ENCODE data around the gene ARG1.
"Not testable (repeated sequence)": the region's sequence is repeated elsewhere in the genome, so short reads cannot be mapped to it uniquely, and the experiment has no call there.

The ARG1 gene

GRCh38 chr6:131572686-131573415 lies at the start of gene ARG1:
Gene ARG1 (plus strand): TSS chr6:131573226. CDS start chr6:131573283, 57 bp downstream.
- no peak for DNase-seq
- Histone ChIP-seq H3K27ac (no peak within 1 kb of the TSS), H3K27me3 (ENCODE audit: insufficient read depth, low read depth, severe bottlenecking) (no peaks in the 10 kb centered on the region), H3K36me3 (no peaks in the 10 kb centered on the region), H3K4me3 (ENCODE audit: low read depth, low read length) (no peak within 1 kb of the TSS), H3K9me3 (ENCODE audit: severe bottlenecking) (no peaks in the 10 kb centered on the region)
- no peak for TF ChIP-seq CTCF (IDR thresholded peaks at IDR 0.05; ENCODE audit: low read depth, low read length)

GRCh38 chr6:131523988-131524673 lies 48.9 kb upstream of the ARG1 start:
- no peak for TF ChIP-seq CTCF (IDR thresholded peaks at IDR 0.05; ENCODE audit: low read depth, low read length)
- H3K9me3 ChIP-seq (ENCODE audit: severe bottlenecking) = no peaks in the 10 kb centered on the region
- H3K27me3 ChIP-seq (ENCODE audit: insufficient read depth, low read depth, severe bottlenecking) = no peaks in the 10 kb centered on the region
- no peaks in the 10 kb centered on the region for H3K36me3 ChIP-seq
- H3K4me3 ChIP-seq (ENCODE audit: low read depth, low read length) = no peak overlapping the region
- no peak overlapping the region for H3K27ac ChIP-seq
- no peak for DNase-seq

- no peaks in the 10 kb centered on the region for H3K9me3 ChIP-seq (ENCODE audit: severe bottlenecking)
- no peak for TF ChIP-seq CTCF (IDR thresholded peaks at IDR 0.05; ENCODE audit: low read depth, low read length)
Observed at GRCh38 chr6:131524695-131525336, 48.2 kb upstream of the ARG1 start.

GRCh38 chr6:131530936-131531335 lies 42.1 kb upstream of the ARG1 start:
- not testable (repeated sequence) for H3K36me3 ChIP-seq; H3K27ac ChIP-seq; H3K4me3 ChIP-seq (ENCODE audit: low read depth, low read length); H3K9me3 ChIP-seq (ENCODE audit: severe bottlenecking); DNase-seq; H3K27me3 ChIP-seq (ENCODE audit: insufficient read depth, low read depth, severe bottlenecking)

More at GRCh38 chr6:131524695-131525336, 48.2 kb upstream of the ARG1 start:
- Histone ChIP-seq H3K27ac (no peak overlapping the region), H3K4me3 (ENCODE audit: low read depth, low read length) (no peak overlapping the region), H3K27me3 (ENCODE audit: insufficient read depth, low read depth, severe bottlenecking) (no peaks in the 10 kb centered on the region), H3K36me3 (no peaks in the 10 kb centered on the region)
- no peak for DNase-seq

- H3K27ac ChIP-seq; H3K36me3 ChIP-seq; DNase-seq; H3K4me3 ChIP-seq (ENCODE audit: low read depth, low read length); H3K9me3 ChIP-seq (ENCODE audit: severe bottlenecking); H3K27me3 ChIP-seq (ENCODE audit: insufficient read depth, low read depth, severe bottlenecking): not testable (repeated sequence)
Observed at GRCh38 chr6:131531681-131532080, 41.3 kb upstream of the ARG1 start.

GRCh38 chr6:131532580-131533039 lies 40.4 kb upstream of the ARG1 start:
- DNase-seq = no peak
- H3K27ac ChIP-seq = no peak overlapping the region
- no peak overlapping the region for H3K4me3 ChIP-seq (ENCODE audit: low read depth, low read length)
- TF ChIP-seq CTCF (IDR thresholded peaks at IDR 0.05; ENCODE audit: low read depth, low read length) = no peak
- no peaks in the 10 kb centered on the region for H3K36me3 ChIP-seq
- no peaks in the 10 kb centered on the region for H3K9me3 ChIP-seq (ENCODE audit: severe bottlenecking)
- no peaks in the 10 kb centered on the region for H3K27me3 ChIP-seq (ENCODE audit: insufficient read depth, low read depth, severe bottlenecking)

GRCh38 chr6:131538615-131539014 lies 34.4 kb upstream of the ARG1 start:
- DNase-seq; H3K4me3 ChIP-seq (ENCODE audit: low read depth, low read length); H3K27ac ChIP-seq; H3K9me3 ChIP-seq (ENCODE audit: severe bottlenecking); H3K36me3 ChIP-seq; H3K27me3 ChIP-seq (ENCODE audit: insufficient read depth, low read depth, severe bottlenecking): not testable (repeated sequence)

All from WERI-Rb-1 (cell line).